ENCODE data around the gene DDX1.
A peak's percentile ranks its signal among the peaks of the same experiment; 100 is the strongest.

Gene DDX1

GRCh38 chr2:15562354-15563031, 29.2 kb upstream of the DDX1 start:
- no peak for DNase-seq (ENCODE audit: low read depth in 2 of 2)

GRCh38 chr2:15563227-15564100, 28.2 kb upstream of the DDX1 start:
- DNase-seq (ENCODE audit: low read depth in 2 of 2) = no peak

- DNase-seq (ENCODE audit: low read depth in 2 of 2) = no peak
Observed at GRCh38 chr2:15565392-15565791, 26.3 kb upstream of the DDX1 start.

GRCh38 chr2:15565994-15566671, 25.5 kb upstream of the DDX1 start:
- no peak for DNase-seq (ENCODE audit: low read depth in 2 of 2)

GRCh38 chr2:15566912-15567311, 24.8 kb upstream of the DDX1 start:
- DNase-seq (ENCODE audit: low read depth in 2 of 2) = no peak

GRCh38 chr2:15568874-15569273, 22.8 kb upstream of the DDX1 start:
- no peak for DNase-seq (ENCODE audit: low read depth in 2 of 2)

- no peak for DNase-seq (ENCODE audit: low read depth in 2 of 2)
Observed at GRCh38 chr2:15570104-15570503, 21.6 kb upstream of the DDX1 start.

- no peak for DNase-seq (ENCODE audit: low read depth in 2 of 2)
Observed at GRCh38 chr2:15571729-15572128, 19.9 kb upstream of the DDX1 start.

GRCh38 chr2:15577071-15577735, 14.5 kb upstream of the DDX1 start:
- DNase-seq (ENCODE audit: low read depth in 2 of 2) = peak; percentile 71 to 90

GRCh38 chr2:15579641-15580040, 12.0 kb upstream of the DDX1 start:
- DNase-seq (ENCODE audit: low read depth in 2 of 2) = no peak

GRCh38 chr2:15580451-15580850, 11.2 kb upstream of the DDX1 start:
- no peak for DNase-seq (ENCODE audit: low read depth in 2 of 2)

- DNase-seq (ENCODE audit: low read depth in 2 of 2) = no peak
Observed at GRCh38 chr2:15582710-15583357, 8.8 kb upstream of the DDX1 start.

- DNase-seq (ENCODE audit: low read depth in 2 of 2) = no peak
Observed at GRCh38 chr2:15583826-15584225, 7.8 kb upstream of the DDX1 start.

- DNase-seq (ENCODE audit: low read depth in 2 of 2) = no peak
Observed at GRCh38 chr2:15584316-15584715, 7.4 kb upstream of the DDX1 start.

GRCh38 chr2:15584767-15585469, 6.8 kb upstream of the DDX1 start:
- no peak for DNase-seq (ENCODE audit: low read depth in 2 of 2)

- no peak for DNase-seq (ENCODE audit: low read depth in 2 of 2)
Observed at GRCh38 chr2:15588329-15588919, 3.2 kb upstream of the DDX1 start.

GRCh38 chr2:15591373-15591691, 336 bp upstream of the DDX1 start:
- no peak for DNase-seq (ENCODE audit: low read depth in 2 of 2)

- DNase-seq (ENCODE audit: low read depth in 2 of 2) = no peak
Observed at GRCh38 chr2:15593327-15593705, 1.6 kb downstream of the DDX1 start.

GRCh38 chr2:15594291-15595256, 2.9 kb downstream of the DDX1 start:
- DNase-seq (ENCODE audit: low read depth in 2 of 2) = no peak
